ENCODE results near the gene CENPH.

Gene CENPH

GRCh38 chr5:69257577-69257976, 68.2 kb downstream of the CENPH start:
- no peak for TF ChIP-seq CTCF (IDR thresholded peaks at IDR 0.05)
- no peak overlapping the region for H3K4me3 ChIP-seq
- H3K27ac ChIP-seq, result no peak overlapping the region
- no peak for DNase-seq (ENCODE audit: low spot score)

All from coronary artery (tissue), 2 donors.